SK-N-SH (cell line): ENCODE data around the gene ZNF3. TPM values are rescaled to one million over a fixed set of nuclear protein-coding genes. Genes with fewer than 3 reads are reported as not detected.

Experiments
- CTCF ChIA-PET: fragments of 300-600, 350-600 bp; formaldehyde crosslinking; extraction: SDS; loops from one replicate; lab custom pipeline; 2021; lab: Yijun Ruan, JAX
- POLR2A ChIA-PET: fragments of 350-600 bp; sonication (Branson Sonifier 250); formaldehyde crosslinking; extraction: SDS; loops from one replicate; lab custom pipeline; 2020; ENCODE audit warnings: antibody characterized with exemption, inconsistent platforms; lab: Yijun Ruan, JAX
- DNase-seq: peaks from one replicate; pipeline ENCODE4 v3.0.0; 2012
- H2AFZ ChIP-seq: fragments of 200-600 bp; sonication (generic); 2 replicates; pipeline ENCODE4 v1.8.1; 2016; ENCODE audit warnings: antibody characterized with exemption, mild to moderate bottlenecking, low read depth
- H3F3A ChIP-seq: fragments of 200-600 bp; sonication (generic); replicated peaks from 2 replicates; pipeline ENCODE3; 2016; ENCODE audit warnings: antibody characterized with exemption, mild to moderate bottlenecking; ENCODE audit not compliant: insufficient read depth
- H3K27ac ChIP-seq, 2 experiments: fragments of 200-500 bp in 1 of 2; fragments of 200-600 bp in 1 of 2; sonication (Bioruptor generic) in 1 of 2; sonication (generic), shearing (Covaris generic) in 1 of 2; 2 replicates each; pipeline versions ENCODE4 v1.5.1 to v1.6.1; 2014 to 2016; ENCODE audit warnings: low read depth in 2 of 2, inconsistent platforms in 1 of 2, low read length in 1 of 2, mild to moderate bottlenecking in 1 of 2, mixed read lengths in 1 of 2
- H3K27me3 ChIP-seq: fragments of 200-600 bp; sonication (generic), shearing (Covaris generic); 2 replicates; pipeline ENCODE4 v1.6.1; 2016; ENCODE audit warnings: mixed run types; ENCODE audit not compliant: insufficient read depth
- H3K36me3 ChIP-seq, 2 experiments: fragments of 200-500 bp in 1 of 2; fragments of 200-600 bp in 1 of 2; sonication (Bioruptor generic) in 1 of 2; sonication (generic) in 1 of 2; replicated peaks in 1 of 2; 2 replicates each; pipeline versions ENCODE3 to v1.5.1; 2014 to 2016; ENCODE audit warnings: low read length in 1 of 2, mild to moderate bottlenecking in 1 of 2; ENCODE audit not compliant: insufficient read depth in 2 of 2, control insufficient read depth in 1 of 2
- H3K4me1 ChIP-seq, 2 experiments: fragments of 200-500 bp in 1 of 2; fragments of 200-600 bp in 1 of 2; sonication (Bioruptor generic) in 1 of 2; sonication (generic), shearing (Covaris generic) in 1 of 2; 2 replicates each; pipeline versions ENCODE4 v1.5.1 to v1.6.1; 2014 to 2016; ENCODE audit warnings: low read depth in 1 of 2, low read length in 1 of 2, mixed run types in 1 of 2; ENCODE audit not compliant: insufficient read depth in 2 of 2, control insufficient read depth in 1 of 2
- H3K4me2 ChIP-seq: fragments of 200-600 bp; sonication (generic), shearing (Covaris generic); 2 replicates; pipeline ENCODE4 v1.6.1; 2017; ENCODE audit warnings: mixed run types
- H3K4me3 ChIP-seq, 2 experiments: fragments of 200-500 bp in 1 of 2; fragments of 200-600 bp in 1 of 2; sonication (Bioruptor generic) in 1 of 2; sonication (generic), shearing (Covaris generic) in 1 of 2; 2 replicates each; pipeline versions ENCODE4 v1.5.1 to v1.8.1; 2014 to 2016; ENCODE audit warnings: low read depth in 2 of 2, inconsistent platforms in 1 of 2, low read length in 1 of 2, mild to moderate bottlenecking in 1 of 2, mixed read lengths in 1 of 2, moderate library complexity in 1 of 2
- H3K79me2 ChIP-seq: fragments of 200-600 bp; sonication (generic); 2 replicates; pipeline ENCODE4 v1.8.1; 2017; ENCODE audit warnings: mild to moderate bottlenecking; ENCODE audit not compliant: insufficient read depth
- H3K9ac ChIP-seq: fragments of 200-600 bp; sonication (generic); 2 replicates; pipeline ENCODE4 v1.6.1; 2017; ENCODE audit warnings: mixed run types
- H3K9me2 ChIP-seq: fragments of 200-600 bp; sonication (generic); 2 replicates; pipeline ENCODE4 v1.6.1; 2017; ENCODE audit warnings: mixed run types
- H3K9me3 ChIP-seq: fragments of 200-600 bp; sonication (generic); 2 replicates; pipeline ENCODE4 v1.6.1; 2017; ENCODE audit warnings: mixed run types, mild to moderate bottlenecking, moderate library complexity
- H4K20me1 ChIP-seq: fragments of 200-600 bp; sonication (generic); 2 replicates; pipeline ENCODE4 v1.6.1; 2017; ENCODE audit warnings: mild to moderate bottlenecking, mixed run types; ENCODE audit not compliant: insufficient read depth
- CHD2 ChIP-seq: fragments of 150-350 bp; IDR thresholded peaks from 2 replicates; pipeline ENCODE4 v1.6.1; 2018; ENCODE audit warnings: low read length; ENCODE audit not compliant: partially characterized antibody
- FOXJ3 ChIP-seq: sonication (generic); formaldehyde crosslinking; IDR thresholded peaks from 2 replicates; pipeline ENCODE4 v1.5.1; 2020; ENCODE audit warnings: mild to moderate bottlenecking, missing genetic modification reagents
- FOXM1 ChIP-seq: IDR thresholded peaks from 2 replicates; pipeline ENCODE4 v1.4.0; 2012; ENCODE audit warnings: low read depth, mild to moderate bottlenecking
- MXI1 ChIP-seq: IDR thresholded peaks from 2 replicates; pipeline ENCODE4 v1.6.1; 2012; ENCODE audit warnings: mild to moderate bottlenecking, low read depth, low read length, improper control_type of control experiment
- RAD21 ChIP-seq: IDR thresholded peaks from 2 replicates; pipeline ENCODE4 v1.6.1; 2012; ENCODE audit warnings: mild to moderate bottlenecking, low read length
- SIN3A ChIP-seq: IDR thresholded peaks from 2 replicates; pipeline ENCODE4 v1.6.1; 2012; ENCODE audit warnings: low read depth, mild to moderate bottlenecking, low read length, moderate library complexity, borderline replicate concordance
- TAF1 ChIP-seq: IDR thresholded peaks from 2 replicates; pipeline ENCODE4 v1.6.1; 2012; ENCODE audit warnings: low read depth, mild to moderate bottlenecking, low read length, moderate library complexity, borderline replicate concordance
- WGBS: methylation state at CpG from one replicate; pipeline ENCODE4 v1.1.6; 2017; ENCODE audit warnings: low lambda C conversion rate; 5-methylcytosine and 5-hydroxymethylcytosine counted together
- polyA plus RNA-seq, 3 experiments: library from polyadenylated mRNA; depleted of rRNA; stranded (reverse); fragments of >200 nt; gene quantifications; 2 replicates each; pipeline ENCODE4 v1.2.3, GENCODE V29; 2012
- TF ChIP-seq, protein P1 (sequence below): fragments of 150-350 bp; IDR thresholded peaks from 2 replicates; pipeline ENCODE4 v1.6.1; 2016; ENCODE audit warnings: mild to moderate bottlenecking, low read depth, low read length

The ZNF3 gene
- polyA plus RNA-seq, 1 of the 3 experiments (the other 2 are of a cell fraction): 30.5 TPM

DNA sequence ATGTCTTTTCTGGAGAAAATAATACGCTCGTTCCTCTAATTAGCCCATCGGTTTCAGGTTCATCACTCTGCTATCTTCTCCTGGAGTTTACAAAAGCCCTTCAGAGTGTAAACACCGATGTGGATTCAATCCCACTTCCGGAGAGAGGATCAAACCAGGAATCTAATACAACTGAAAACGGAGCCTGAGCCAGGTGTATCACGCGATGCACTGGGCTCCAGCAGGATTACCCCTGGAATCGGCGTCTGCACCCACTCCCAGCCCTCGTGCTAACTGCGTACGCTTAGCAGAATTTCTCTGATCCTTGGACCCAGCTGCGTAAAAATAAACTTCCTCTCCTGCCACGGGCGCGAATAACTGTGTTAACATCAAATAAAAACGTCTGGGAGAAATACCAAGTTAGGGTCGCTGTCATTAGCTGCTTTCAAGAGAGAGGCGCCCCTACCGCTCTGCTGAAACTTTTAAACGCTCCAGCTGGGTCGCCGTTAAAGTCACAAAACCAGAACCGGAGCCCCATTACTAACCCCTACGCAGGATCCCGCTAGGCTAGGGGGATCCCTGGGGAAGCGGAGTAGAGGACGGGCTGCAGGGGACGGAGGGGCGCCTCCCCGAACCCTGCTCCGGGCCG lies 502 bp downstream of the ZNF3 start:
- no peaks in the 10 kb centered on the region for H3K9me3 ChIP-seq
- H4K20me1 ChIP-seq: peaks cover 20% of the 10 kb centered on the region; the same call in 1 of the 2 replicates
- H3K36me3 ChIP-seq: peaks cover 24 to 44% of the 10 kb centered on the region in 2 experiments
- H3K4me3 ChIP-seq: peak overlapping the region; percentile 67 to 94
- no peaks in the 10 kb centered on the region for H3K27me3 ChIP-seq
- peak; percentile 72 for DNase-seq
- H2AFZ ChIP-seq: no peak overlapping the region; the same call in 1 of the 2 replicates
- CTCF ChIA-PET: interaction anchor here (0.6 to 8.5 kb wide), 16 partner anchors 9 to 163 kb away, joined by 3 to 59 read pairs (median 4); partner anchors contain the start of genes AP4M1, MCM7 and TRIM4
- H3K9me2 ChIP-seq: no peaks in the 10 kb centered on the region
- H3K4me2 ChIP-seq: peak overlapping the region; percentile 87
- H3F3A ChIP-seq: peaks cover 5% of the 10 kb centered on the region
- WGBS: 1% methylated on average over 30 of the region's 34 CpGs
- H3K9ac ChIP-seq: peak overlapping the region; percentile 92
- H3K79me2 ChIP-seq: peaks cover 55% of the 10 kb centered on the region
- TF ChIP-seq FOXM1 (no peak), CHD2 (peak; percentile 27), MXI1 (peak; percentile 55; the same call in 1 of the 2 replicates), SIN3A (no peak), FOXJ3 (CRISPR knock-in tag) (0 out of 2 replicates have a peak, but pooled peaks have one; percentile 6), RAD21 (no peak), TAF1 (peak; percentile 47; the same call in 1 of the 2 replicates)
- H3K4me1 ChIP-seq: peaks cover 12 to 13% of the 10 kb centered on the region in 2 experiments; a peak in 3 of 4 replicates
- peak overlapping the region; percentile 76 to 87 for H3K27ac ChIP-seq
- POLR2A ChIA-PET: interaction anchor here (0.9 to 1.4 kb wide), 3 partner anchors 21 to 87 kb away, joined by 3 to 11 read pairs (median 4); partner anchors contain the start of genes AP4M1, MCM7 and ZSCAN21

DNA sequence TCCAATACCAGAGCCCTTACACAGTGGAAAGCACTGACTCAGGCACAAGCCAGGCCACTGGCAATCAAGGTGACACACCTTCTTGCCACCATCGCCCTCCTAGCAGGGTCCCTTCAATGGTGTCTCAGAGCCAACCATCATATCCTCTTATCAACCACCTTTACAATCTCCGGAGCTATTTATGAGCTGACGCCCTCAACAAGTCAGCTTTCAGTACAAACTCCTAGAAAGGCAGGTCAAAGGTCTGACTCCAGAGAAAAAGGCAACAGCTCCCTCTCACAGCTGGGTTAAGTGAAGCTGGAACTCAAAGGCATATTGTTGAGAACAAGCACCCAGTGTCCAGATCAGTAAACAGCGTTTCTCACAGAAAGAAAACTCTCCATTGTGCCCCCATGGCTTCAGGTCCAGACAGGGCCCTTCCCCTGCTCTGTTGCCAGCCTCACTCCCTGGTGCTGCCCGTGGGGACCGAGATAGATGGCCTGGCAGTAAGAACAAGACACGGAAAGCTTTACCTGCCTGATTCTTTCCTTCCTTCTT lies 2.4 kb downstream of the ZNF3 start:
- H2AFZ ChIP-seq: no peak overlapping the region
- H3K9me2 ChIP-seq: no peaks in the 10 kb centered on the region
- H3K4me3 ChIP-seq: peak overlapping the region in 1 of 2 experiments; percentile 94; a peak in 2 of 4 replicates
- peaks cover 12% of the 10 kb centered on the region in 2 experiments; a peak in 3 of 4 replicates for H3K4me1 ChIP-seq
- ChIA-PET POLR2A (interaction anchor here (0.6 to 1.5 kb wide), 3 partner anchors 9 to 63 kb away, joined by 3 to 6 read pairs (median 3); no protein-coding TSS in a partner anchor), CTCF (interaction anchor here (0.6 to 8.5 kb wide), 6 partner anchors 12 to 1060 kb away, joined by 3 to 59 read pairs (median 5); partner anchors contain the start of genes AP4M1, MCM7 and ZKSCAN1)
- no peak for DNase-seq
- H3K9ac ChIP-seq: peak overlapping the region; percentile 92; the same call in 1 of the 2 replicates
- H3K27ac ChIP-seq: 0 out of 4 replicates have a peak overlapping the region, but pooled peaks of 1 of the 2 experiments have one; percentile 76
- H3K4me2 ChIP-seq: peak overlapping the region; percentile 87; the same call in 1 of the 2 replicates
- H4K20me1 ChIP-seq: peaks cover 20% of the 10 kb centered on the region; the same call in 1 of the 2 replicates
- H3F3A ChIP-seq: peaks cover 4% of the 10 kb centered on the region
- TF ChIP-seq, protein P1, sequence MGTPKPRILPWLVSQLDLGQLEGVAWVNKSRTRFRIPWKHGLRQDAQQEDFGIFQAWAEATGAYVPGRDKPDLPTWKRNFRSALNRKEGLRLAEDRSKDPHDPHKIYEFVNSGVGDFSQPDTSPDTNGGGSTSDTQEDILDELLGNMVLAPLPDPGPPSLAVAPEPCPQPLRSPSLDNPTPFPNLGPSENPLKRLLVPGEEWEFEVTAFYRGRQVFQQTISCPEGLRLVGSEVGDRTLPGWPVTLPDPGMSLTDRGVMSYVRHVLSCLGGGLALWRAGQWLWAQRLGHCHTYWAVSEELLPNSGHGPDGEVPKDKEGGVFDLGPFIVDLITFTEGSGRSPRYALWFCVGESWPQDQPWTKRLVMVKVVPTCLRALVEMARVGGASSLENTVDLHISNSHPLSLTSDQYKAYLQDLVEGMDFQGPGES: no peak
- no peaks in the 10 kb centered on the region for H3K27me3 ChIP-seq
- 82% methylated on average over 7 of the region's 7 CpGs for WGBS
- H3K9me3 ChIP-seq: 0 out of 2 replicates have a peak, but pooled peaks cover 3% of the 10 kb centered on the region
- peaks cover 43 to 63% of the 10 kb centered on the region in 2 experiments for H3K36me3 ChIP-seq
- peaks cover 71% of the 10 kb centered on the region for H3K79me2 ChIP-seq
